Stimulated activated CD4-positive, alpha-beta T cell treated with anti-CD3 and anti-CD28 coated beads, TNF-alpha, amount 100 ng/mL, for 1 hour (primary cell): ENCODE data around the gene DSTYK.
"Not testable (repeated sequence)": the region's sequence is repeated elsewhere in the genome, so short reads cannot be mapped to it uniquely, and the experiment has no call there.

Source experiments
- DNase-seq, 3 donors: peaks; one replicate each; pipeline ENCODE4 v3.0.0-alpha.2; 2020; ENCODE audit warnings: low read depth in 3 of 3, low spot score in 1 of 3

The DSTYK gene

DNA sequence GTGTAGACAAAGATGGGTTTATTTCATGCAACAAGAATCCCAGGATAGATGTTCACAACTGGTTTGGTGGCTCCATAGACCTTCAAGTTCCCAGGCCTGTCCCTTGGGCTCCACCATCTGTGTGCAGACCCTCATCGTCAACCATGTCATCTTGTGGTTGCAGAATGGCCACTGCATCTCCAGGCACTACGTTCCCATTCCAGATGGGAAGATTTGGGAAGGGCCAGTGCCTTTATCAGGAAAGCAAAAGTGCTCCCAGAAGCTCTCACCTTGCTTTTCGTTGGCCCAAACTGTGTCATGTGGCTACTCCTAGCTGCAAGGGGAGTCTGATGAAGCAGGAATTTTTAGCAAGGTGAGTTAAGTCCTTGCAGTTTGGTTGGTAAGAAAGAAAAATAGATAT is 29.1 kb upstream of the DSTYK start:
- no peak for DNase-seq

DNA sequence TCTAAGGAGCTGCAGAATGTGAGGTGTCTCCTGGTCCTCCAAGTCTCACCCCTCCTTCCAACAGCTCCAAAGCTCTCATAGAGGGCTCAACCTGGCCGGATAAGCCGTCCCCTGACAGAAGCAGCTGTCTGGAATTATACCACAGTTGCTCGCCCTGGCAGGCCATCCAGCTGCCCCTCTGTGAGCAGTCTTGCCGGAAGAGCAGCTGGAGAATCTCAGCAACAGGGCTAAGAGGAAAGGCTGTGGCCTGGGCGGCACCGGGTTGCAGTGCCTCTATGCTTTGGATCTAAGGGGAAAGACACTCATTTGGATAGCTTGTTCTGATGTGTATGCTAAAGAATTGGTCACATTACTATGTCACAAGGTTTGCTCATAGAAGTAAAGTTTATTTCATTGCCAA is 28.6 kb upstream of the DSTYK start:
- no peak for DNase-seq

DNA sequence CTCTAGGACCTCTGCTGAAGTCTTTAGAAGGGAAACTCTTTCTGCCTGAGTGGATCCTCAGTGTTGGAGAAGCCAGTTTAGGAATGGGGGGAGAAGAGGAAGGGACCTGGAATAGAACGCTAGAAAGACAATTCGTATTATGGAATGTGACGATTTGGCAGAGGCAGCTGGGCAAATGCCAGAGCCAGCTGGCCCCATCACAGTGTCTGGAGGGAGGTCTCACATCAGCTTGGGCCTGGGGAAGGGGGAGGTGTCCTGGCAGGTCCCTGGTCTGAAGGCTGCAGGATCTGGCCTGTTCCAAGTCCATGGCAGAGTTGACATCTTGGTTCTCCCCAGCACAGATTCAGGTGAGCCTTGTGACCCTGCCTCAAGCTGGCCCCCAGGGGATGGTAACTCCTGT is 27.6 kb upstream of the DSTYK start:
- no peak for DNase-seq

DNA sequence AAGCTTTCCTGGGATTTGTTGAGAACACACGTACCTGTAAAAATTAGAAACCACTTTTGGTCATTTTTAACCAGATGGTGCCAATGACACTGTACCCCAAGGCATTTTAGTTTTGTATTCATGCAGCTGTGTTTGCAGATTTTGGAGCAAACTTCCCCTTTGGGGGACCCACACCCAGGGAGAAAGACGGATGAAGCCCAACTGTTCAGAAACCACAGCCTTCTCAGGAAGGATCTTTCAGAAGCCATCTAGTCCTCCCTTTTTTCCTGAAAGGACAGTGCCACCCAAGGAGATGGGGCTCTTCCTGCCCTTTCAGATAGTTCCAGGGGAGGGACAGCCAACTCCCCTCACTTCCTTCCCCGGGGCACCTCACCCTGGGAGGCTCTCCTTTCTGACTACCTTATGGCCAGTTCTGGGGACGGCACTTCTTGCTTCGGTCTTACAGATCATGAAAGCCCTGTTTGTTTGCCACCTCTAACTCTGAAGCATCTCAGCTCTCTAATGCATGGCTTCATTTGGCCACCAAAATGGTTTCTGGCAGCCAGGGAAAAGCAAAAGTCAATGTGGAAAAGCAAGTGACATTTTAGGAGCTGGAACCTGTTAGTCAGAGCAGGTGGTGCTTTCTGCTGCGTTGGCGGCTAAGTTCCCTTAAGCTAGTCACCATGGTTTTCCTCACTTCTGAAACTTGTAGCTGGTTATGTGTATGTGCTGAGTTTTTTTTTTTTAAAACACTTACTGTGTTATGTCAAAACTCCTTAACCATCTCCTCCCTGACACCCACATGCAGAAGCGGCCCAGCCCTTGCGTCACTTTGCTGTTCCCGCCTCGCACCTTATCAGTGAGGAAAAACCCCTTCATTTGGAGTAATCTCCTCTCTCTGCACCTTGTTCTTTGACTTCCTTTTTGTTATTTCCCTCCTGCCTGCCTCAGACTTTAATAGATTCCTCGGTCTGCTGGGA is 26.3 kb upstream of the DSTYK start:
- DNase-seq: no peak

DNA sequence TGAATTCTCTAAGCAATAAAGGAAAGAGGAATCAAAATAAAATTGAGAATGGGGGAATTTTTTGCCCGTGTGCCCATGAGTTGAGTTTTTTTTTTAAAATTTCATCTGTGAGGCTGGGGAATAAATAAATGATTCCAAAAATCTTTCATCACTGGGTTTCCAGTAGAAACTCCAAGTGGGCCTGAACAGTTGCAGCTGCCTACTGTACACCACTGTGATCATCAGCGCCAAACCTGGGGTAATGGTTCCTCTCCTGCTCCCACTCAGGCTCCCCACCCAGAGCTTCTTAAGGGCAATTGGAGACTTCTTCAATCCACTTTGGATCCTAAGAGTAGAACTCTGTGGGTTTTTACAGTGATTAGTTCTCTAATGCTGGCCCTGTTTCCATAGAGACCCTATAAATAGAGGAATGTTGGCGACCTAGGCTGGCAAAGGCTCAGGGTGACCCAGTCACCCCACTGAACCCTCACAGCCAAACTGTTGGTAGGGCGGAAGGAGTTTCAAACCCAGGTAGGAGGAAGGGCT is 25.5 kb upstream of the DSTYK start:
- no peak for DNase-seq

DNA sequence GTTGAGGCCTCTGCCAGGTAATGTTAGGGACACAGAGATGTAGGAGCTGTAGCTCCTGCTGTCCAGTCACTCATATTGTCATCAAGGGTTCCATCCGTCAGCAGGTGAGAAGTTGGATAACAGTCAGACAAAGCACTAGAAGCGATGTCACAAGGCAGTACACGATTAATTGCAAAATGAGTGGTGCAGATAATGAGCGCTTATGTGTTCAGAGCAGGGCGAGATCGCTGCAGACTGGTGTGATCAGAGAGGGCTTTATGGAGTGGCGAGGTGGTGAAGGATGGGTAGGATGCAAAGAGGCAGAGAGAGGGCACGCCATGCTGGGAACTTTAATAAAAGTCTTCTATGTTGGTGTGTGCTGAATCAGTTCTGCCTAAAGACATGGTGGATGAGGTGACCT is 25.0 kb upstream of the DSTYK start:
- no peak for DNase-seq

DNA sequence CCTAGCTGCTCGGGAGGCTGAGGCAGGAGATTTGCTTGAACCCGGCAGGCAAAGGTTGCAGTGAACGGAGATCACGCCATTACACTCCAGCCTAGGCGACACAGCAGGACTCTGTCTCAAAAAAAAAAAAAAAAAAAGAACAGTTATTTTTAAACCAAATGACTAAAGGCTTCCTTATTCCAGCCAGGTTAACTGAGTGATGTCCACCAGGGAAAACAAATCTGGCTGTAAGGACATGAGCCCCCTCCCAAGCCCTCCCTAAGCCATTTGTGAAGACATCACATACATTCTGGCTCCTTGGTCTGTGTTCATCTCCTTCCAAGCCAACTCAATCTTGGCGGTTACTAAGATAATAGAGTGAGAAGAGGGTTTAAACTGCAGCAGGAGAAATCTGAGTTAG is 24.4 kb upstream of the DSTYK start:
- DNase-seq: no peak

DNA sequence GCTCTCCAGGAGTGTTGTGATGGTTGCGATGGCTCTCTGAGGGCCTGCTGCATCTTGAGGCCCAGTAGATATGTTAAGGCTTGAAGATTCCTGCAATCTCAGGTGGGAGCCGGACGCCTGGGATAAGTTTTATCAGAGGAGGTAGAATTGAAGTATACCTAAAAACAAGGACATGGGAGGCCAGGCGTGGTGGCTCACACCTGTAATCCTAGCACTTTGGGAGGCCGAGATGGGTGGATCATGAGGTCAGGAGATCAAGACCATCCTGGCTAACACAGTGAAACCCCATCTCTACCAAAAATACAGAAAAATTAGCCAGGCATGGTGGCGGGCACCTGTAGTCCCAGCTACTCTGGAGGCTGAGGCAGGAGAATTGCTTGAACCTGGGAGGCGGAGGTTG is 22.5 kb upstream of the DSTYK start:
- not testable (repeated sequence) for DNase-seq

DNA sequence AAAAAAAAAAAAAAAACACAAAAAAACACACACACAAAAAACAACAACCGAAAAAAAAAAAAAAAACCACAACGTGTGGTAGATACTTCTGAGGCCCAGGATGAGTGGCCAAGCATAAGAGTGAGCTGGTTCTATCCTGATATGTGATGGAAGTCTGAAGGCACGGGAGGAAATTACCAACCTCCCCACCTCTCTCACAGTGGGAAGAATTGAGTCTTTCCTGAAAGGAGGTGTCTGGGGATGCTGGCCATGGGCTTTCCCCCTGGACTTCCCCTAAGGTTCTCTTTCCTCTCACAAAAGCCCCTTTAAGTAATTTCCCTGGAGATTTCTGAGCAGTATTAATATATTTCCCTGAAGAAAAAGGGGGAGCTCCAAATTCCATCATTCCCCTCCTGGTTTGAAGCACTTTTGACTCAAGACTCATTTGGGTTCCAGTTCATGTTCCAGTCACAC is 21.5 kb upstream of the DSTYK start:
- DNase-seq: no peak

DNA sequence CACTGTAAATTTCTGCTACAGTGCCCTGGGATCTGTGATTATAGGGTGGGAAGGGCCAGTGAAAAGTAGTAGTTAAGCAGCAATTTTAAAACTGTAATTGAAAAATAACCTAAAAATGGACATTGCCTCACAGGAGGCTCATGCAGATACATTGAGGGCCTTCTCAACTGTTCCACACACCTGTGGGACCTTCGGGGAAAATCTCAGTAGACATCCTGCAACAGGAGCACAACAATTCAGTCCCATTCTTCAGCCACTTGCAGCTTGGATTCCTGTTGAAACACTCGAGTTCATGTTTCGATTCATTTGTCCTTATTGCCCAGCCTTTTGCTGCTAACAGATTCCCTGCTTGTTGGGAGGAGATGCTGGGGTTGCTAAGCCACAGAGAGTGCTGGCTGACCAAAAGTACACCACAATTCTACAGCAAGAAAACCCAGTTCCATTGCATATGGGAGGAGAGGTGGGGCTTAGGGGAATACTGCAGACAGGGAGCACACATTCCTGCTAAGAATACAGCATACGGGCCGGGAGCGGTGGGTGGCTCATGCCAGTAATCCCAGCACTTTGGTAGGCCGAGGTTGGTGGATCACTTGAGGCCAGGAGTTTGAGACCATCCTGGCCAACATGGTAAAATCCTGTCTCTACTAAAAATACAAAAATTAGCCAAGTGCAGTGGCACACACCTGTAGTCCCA is 20.8 kb upstream of the DSTYK start:
- no peak for DNase-seq

DNA sequence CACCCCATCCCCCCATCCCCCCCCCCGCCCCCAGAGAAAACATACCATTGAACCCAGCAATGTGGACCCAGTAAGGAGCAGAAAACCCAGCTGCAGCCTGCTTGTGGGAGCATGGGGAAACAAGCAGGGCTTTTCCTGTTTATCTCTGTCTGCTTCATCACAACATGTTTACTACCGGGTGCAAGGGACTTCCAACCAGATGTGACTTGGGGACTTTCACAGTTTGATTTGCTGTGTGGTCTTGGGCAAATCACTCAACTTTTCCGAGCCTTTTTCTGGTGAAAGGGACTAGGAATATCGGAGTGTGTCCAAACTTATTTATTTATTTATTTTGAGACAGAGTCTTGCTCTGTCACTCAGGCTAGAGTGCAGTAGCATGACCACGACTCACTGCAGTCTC is 19.5 kb upstream of the DSTYK start:
- DNase-seq: no peak

DNA sequence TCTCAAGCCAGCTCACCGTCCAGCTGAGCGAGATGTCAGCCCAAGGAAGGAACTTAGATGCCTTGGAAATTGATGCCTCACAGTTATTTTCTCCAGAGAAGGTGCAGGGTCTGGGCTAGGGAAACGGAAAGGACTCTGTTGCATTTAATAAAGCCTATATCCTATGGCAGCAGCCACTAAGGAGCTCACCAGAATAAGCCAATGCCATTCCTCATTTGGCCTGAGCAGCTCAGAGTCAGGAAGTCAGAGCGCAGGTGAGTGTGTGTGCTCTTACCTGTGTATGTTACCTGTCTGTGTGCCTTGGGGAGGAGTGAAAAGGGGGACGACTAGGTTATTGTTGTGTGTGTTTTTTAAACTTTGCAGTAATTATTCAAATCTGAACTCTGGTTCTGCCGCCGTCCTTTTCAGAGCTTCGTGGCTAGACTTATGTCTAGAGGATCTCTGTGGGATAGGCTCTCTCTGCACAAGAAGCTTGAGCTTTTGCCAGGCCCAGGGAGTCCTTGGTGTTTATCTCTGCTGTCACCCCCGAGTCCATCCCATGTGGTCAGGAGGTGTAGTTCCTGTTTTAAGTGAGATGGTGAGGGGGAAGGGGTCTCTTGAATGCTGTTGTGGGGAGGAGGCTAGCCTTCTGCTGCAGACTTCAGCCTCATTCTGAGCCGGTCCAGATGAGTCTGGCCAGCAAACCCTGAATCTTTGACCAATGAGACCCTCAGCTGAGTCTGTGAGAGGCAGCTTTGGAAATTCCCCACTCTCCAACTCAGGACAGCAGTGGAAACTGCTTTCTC is 18.6 kb upstream of the DSTYK start:
- DNase-seq: no peak

DNA sequence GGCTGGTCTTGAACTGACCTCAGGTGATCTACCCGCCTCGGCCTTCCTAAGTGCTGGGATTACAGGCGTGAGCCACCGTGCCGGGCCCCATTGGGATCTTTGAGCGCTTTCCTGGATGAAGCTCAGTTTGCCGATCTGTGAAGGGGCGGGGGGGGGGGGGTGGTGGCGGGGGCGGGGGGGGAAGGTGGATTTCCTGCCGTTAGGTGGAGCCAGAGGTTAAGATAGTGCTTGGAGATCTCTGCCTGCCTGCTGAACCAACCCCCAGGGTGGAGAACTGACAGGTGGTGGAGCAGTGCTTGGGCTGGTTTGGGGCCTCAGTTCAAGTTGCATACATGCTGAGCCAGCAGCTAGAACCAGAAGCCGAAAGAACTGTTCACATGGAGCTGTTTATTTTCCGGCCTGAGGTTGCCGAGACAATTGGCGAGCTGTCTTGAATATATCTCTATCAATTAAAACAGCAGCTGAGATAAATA is 17.9 kb upstream of the DSTYK start:
- DNase-seq: peak; percentile 26 to 35 (median 27)

DNA sequence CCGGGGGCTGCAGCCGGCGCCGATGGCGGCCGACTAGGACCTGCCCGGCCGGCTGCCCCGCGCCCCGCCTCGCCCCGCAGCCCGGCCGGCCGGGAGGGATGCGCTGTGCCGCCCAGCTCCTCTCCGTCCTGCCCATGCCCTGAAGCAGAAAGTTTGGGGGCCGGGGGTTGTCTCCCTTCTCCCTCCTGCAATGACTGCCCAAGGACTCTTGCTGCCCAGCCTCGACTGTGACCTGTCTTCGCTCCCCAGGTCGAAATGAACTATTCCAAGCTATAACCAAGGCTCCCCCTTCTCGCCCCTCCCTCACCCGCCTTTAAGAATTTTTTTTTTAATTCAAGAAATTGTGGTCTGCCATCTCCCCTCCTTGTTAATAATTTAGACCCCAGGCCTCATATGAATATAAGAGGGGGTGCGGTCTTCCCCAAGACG is 16.6 kb upstream of the DSTYK start:
- no peak for DNase-seq

DNA sequence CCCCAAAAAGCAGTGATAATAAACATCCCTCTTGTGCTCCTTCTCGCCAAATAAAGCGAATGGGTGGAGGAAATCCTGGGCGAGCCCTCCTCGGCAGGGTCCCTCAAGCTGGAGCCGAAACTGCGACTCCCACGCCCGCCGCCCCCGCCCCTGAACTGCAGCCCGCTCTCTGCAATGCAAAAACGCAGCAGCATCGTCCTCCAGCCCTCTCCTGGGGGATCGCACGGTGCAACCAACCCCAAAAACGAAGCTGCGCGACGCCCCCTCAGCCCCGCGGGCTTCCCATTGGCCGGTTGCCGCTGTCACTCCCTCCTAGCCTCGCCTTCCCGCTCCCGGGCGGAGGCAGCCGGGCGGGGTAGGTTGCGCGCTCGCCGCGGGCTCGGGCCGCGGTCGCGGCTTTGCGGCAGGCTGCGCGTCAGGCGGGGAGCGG is 16.1 kb upstream of the DSTYK start, which contains the start of gene TMCC2:
Gene TMCC2 (plus strand): TSS at position 363 of the 430 bp plus-strand sequence. CDS start 619 bp downstream, outside the sequence.
- peak; percentile 15 to 68 (median 44) for DNase-seq

DNA sequence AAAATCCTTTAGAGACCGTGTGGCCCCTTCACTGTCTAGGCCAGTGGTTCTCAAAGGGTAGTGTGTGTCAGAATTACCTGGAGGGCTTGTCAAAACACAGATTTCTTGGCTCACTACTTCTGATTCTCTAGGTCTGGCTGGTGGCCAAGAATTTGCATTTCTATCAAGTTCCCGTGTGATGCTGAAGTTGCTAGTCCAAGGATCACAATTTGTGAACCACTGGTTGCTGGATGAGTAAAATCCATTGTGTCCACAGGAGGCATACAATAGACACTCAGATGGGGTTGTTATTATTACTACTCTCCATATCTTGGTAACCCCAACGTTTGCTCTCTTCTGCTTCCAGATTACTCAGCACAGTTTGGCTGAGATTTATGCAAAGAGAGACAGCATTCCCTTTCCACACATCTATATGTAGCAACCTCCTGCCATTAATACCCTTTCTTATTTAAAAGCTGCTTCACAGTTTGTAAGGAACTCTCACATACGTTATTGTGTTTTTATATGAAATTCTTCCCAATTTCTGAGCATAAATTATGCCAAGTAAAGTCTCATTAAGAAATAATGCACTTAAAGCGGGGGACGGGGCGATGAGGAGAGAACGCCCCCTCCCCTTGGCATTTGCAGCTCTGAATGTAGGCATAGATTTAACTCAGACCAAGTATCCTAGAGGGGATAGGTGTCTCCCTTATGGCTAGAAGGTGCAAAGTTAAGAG is 15.5 kb upstream of the DSTYK start:
- DNase-seq: no peak

DNA sequence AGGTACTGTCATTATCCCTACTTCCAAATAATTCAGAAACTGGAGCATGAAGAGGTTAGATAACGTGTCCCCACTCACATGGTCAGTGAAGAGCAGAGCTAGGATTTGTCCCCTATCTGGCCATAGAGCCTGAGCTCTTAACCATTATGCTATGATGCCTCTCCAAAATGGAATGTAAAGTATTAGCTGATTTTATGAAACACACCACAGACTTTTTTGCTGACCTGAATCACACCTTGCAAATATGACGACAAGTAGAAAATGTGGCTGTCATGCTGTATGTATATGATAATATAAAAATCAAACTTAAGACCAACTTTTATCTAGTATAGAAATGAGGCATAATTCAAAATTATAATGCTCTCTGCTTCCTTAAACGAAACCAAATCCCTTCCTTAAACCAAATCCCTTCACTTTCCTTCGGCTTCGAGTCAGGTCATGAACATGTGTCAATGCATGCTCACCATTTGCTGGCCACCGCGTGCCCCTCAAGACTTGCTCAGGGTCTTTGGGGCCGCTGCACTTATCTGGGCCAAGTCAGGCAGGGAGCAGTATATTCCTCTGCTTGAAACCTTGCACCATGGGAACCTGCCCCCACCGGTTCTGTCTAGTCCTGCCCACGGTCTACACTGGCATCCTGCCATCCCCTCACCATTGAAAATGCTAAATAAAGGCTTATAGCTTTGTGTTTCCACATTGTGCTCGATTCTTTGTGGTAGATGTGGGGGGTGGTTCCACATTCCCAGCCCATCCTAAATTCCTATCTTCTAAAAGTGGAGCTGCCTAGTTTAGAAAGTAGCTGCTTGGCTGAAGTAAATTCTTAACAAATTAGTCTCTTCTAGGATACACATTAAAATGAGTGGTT is 14.6 kb upstream of the DSTYK start:
- no peak for DNase-seq

DNA sequence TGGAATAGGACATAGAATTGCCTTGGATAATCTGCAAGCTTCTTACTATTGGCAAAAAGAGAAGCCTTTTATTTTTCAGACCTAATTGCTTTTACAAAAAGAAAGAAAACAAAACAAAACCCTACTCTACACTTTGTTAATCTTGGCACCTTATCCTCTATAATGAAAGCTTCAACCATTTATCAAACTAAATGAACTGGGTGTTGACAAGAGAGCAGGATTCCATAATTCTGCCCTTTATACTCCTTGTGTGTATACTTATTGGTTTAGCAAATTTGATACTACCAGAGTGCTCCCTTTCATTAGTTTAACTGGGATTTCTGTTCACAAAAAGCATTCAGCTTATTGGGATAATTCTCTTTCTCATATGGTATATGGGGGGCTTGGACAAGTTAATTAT is 13.2 kb upstream of the DSTYK start:
- DNase-seq: no peak

DNA sequence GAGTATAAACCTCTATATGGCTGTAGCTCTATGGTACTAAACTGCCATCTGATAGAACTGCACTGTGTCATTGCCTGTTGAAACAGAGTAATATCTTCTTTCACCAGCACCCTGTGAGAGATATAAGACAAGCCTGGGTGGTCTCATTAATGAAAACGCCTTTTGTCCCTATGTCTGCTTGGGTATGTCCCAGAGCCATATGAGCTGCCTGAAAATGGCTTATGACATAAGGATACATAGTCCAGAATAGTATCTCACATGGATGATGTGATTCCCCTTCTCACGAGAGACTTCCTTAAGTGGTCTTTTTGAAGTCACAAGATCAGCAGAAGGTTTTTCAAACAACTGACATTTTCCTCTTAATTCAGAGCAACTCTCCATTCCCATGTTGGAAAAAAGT is 8.9 kb upstream of the DSTYK start:
- DNase-seq: no peak
